CD4-positive, CD25-positive, alpha-beta regulatory T cell (primary cell): Measurements from ENCODE around the gene RAB15. TPM values are rescaled to one million over a fixed set of nuclear protein-coding genes. Genes with fewer than 3 reads are reported as not detected.

Source experiments
- ATAC-seq, 2 donors: fragments of 150-1000 bp; cut with Tn5 transposase; one replicate each; pipeline ENCODE4 v1.10.0; 2021; ENCODE audit warnings: low read depth in 2 of 2, moderate number of reproducible peaks in 2 of 2, moderate library complexity in 1 of 2
- DNase-seq, 3 donors: peaks; one replicate each; pipeline versions ENCODE4 v3.0.0 to v3.0.0-alpha.2; 2012 to 2022; ENCODE audit warnings: mixed read lengths in 1 of 3
- H3K27ac ChIP-seq: one replicate; pipeline ENCODE4 v1.7.0; 2013; ENCODE audit warnings: mild to moderate bottlenecking, low read length; ENCODE audit not compliant: insufficient read depth, poor library complexity, severe bottlenecking
- H3K27me3 ChIP-seq: one replicate; pipeline ENCODE4 v1.7.0; 2013; ENCODE audit warnings: low read length; ENCODE audit not compliant: control insufficient read depth, insufficient read depth
- H3K36me3 ChIP-seq: one replicate; pipeline ENCODE4 v1.7.0; 2013; ENCODE audit warnings: mild to moderate bottlenecking, low read length, moderate library complexity; ENCODE audit not compliant: control insufficient read depth, insufficient read depth
- H3K4me1 ChIP-seq: 2 replicates; pipeline ENCODE4 v1.7.0; 2013; ENCODE audit warnings: mild to moderate bottlenecking, low read length; ENCODE audit not compliant: insufficient read depth, control insufficient read depth, poor library complexity, severe bottlenecking
- H3K4me3 ChIP-seq: one replicate; pipeline ENCODE4 v1.7.0; 2013; ENCODE audit warnings: low read depth, mild to moderate bottlenecking, low read length, moderate library complexity
- H3K9me3 ChIP-seq, 2 experiments: 1 replicate in 1 of 2; 2 replicates in 1 of 2; pipeline ENCODE4 v1.7.0; 2013; ENCODE audit warnings: low read length in 2 of 2, mild to moderate bottlenecking in 1 of 2, moderate library complexity in 1 of 2; ENCODE audit not compliant: control insufficient read depth in 2 of 2
- H3K27ac Mint-ChIP-seq, 3 donors: one replicate each; pipeline ENCODE4 v1.8.0; 2020 to 2022; ENCODE audit warnings: mild to moderate bottlenecking in 3 of 3, mixed read lengths in 3 of 3, moderate library complexity in 2 of 3
- H3K27me3 Mint-ChIP-seq: one replicate; pipeline ENCODE4 v1.8.0; 2022; ENCODE audit warnings: mild to moderate bottlenecking, mixed read lengths
- H3K36me3 Mint-ChIP-seq: one replicate; pipeline ENCODE4 v1.8.0; 2020; ENCODE audit warnings: mixed read lengths
- H3K4me1 Mint-ChIP-seq, 4 donors: one replicate each; pipeline ENCODE4 v1.8.0; 2020 to 2022; ENCODE audit warnings: mixed read lengths in 4 of 4, mild to moderate bottlenecking in 1 of 4
- H3K4me3 Mint-ChIP-seq, 4 donors: one replicate each; pipeline ENCODE4 v1.8.0; 2020 to 2022; ENCODE audit warnings: mild to moderate bottlenecking in 4 of 4, mixed read lengths in 4 of 4, moderate library complexity in 3 of 4
- H3K9me3 Mint-ChIP-seq, 7 donors: one replicate each; pipeline ENCODE4 v1.8.0; 2020 to 2022; ENCODE audit warnings: mixed read lengths in 7 of 7, mild to moderate bottlenecking in 3 of 7, moderate library complexity in 2 of 7
- polyA plus RNA-seq, 4 donors: library from polyadenylated mRNA; unstranded; fragments of 300-500 nt; fragmentation: Illumina TruSeq; gene quantifications; one replicate each; pipeline ENCODE4 v1.2.3, GENCODE V29; 2021
- total RNA-seq: library from RNA; stranded (reverse); gene quantifications from one replicate; pipeline ENCODE4 v1.2.3, GENCODE V29; 2022

RAB15 gene
- total and polyA plus RNA-seq, 5 donors from 2014 or later, result 3.0 to 6.5 (median 3.3) TPM

DNA sequence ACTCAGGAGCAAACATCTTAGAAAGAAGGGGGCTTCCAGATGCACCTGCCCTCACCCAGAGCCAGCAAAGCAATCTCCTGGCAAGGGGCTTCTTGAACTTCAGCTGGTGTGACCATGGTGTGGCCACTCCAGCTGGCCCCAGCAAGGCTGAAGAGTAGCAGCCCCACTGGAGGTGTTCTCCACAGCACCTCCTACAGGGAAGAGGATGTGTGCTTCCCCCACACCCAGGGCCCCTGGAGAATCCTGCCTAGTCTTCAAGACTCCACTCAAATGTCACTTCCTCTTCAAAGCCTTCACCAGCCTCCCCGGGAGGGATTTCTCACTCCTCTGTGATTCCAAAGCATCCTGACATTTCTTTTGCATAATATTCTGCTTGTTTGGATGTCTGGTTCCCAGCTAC lies 8.5 kb downstream of the RAB15 start:
- Histone ChIP-seq H3K4me1 (no peaks in the 10 kb centered on the region), H3K27me3 (no peaks in the 10 kb centered on the region), H3K9me3 (no peaks in the 10 kb centered on the region), H3K4me3 (no peak overlapping the region), H3K36me3 (no peaks in the 10 kb centered on the region), H3K27ac (no peak overlapping the region)
- H3K27ac Mint-ChIP-seq, result peak overlapping the region in 1 of 3 donors; percentile 73
- H3K4me1 Mint-ChIP-seq, result peaks cover 0 to 25% (median 6%) of the 10 kb centered on the region in 4 donors
- no peak for ATAC-seq
- peaks cover 24% of the 10 kb centered on the region for H3K36me3 Mint-ChIP-seq
- H3K4me3 Mint-ChIP-seq, result no peak overlapping the region
- no peak for DNase-seq
- no peaks in the 10 kb centered on the region for H3K27me3 Mint-ChIP-seq
- peaks cover 0 to 1% (median 0%) of the 10 kb centered on the region in 7 donors for H3K9me3 Mint-ChIP-seq

DNA sequence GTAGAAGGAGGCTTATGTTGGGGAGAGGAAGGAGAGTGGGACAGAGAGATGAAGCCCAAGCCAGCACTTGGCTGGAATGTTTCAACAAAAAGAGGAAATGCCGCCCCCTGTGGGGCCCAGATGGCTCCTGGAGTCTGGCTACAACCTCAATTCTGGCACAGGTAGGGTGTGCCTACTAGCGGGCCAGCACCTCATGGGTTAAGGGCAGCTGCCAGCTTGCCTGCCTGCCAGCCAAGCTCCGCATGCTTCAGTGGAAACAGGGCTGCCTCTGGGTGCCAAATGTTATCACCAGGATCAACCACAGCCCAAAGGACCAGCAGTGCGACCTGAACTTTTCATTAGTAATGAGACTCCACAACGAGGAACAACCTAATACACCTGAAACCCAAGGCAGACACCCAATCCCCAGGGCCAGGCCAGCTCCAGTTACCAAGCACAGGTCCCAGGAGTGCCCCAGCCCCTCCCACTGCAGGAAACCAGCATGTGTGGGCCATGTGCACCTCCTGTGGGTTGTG lies 11.3 kb downstream of the RAB15 start:
- Mint-ChIP-seq H3K36me3 (peaks cover 13% of the 10 kb centered on the region), H3K4me1 (peaks cover 0 to 4% (median 4%) of the 10 kb centered on the region in 4 donors), H3K27ac (no peak overlapping the region), H3K27me3 (no peaks in the 10 kb centered on the region), H3K9me3 (peaks cover 0 to 1% (median 0%) of the 10 kb centered on the region in 7 donors), H3K4me3 (no peak overlapping the region)
- H3K27me3 ChIP-seq, result no peaks in the 10 kb centered on the region
- DNase-seq (no peak), ATAC-seq (no peak)
- H3K27ac ChIP-seq, result no peak overlapping the region
- H3K4me1 ChIP-seq, result no peaks in the 10 kb centered on the region
- H3K9me3 ChIP-seq, result no peaks in the 10 kb centered on the region
- no peak overlapping the region for H3K4me3 ChIP-seq
- peaks cover 4% of the 10 kb centered on the region for H3K36me3 ChIP-seq

DNA sequence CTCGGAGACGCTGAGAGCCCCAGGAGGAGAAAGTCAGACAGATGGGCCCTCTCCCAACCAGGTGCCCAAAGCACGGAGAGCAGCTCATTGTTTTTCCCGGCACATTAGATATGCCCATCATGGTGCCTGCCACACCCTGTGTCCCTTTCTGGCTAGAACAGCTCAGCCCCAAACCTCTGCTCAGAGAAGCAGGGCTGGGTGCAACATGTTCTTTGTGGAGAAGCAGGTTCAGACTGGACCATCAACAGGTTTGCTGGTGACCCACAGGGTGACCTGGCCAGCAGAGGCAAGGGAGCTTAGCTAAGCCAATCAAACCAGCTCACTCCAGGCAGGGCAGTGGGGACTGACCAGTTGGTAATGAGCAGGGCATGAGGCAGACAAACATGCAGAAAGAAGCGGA lies 13.4 kb downstream of the RAB15 start:
- no peaks in the 10 kb centered on the region for H3K27me3 ChIP-seq
- H3K4me1 ChIP-seq, result no peaks in the 10 kb centered on the region
- no peak overlapping the region for H3K27ac ChIP-seq
- H3K9me3 ChIP-seq, result no peaks in the 10 kb centered on the region
- Mint-ChIP-seq H3K27me3 (no peaks in the 10 kb centered on the region), H3K4me1 (peaks cover 0 to 6% (median 4%) of the 10 kb centered on the region in 4 donors), H3K4me3 (no peak overlapping the region), H3K9me3 (peaks cover 0 to 1% (median 0%) of the 10 kb centered on the region in 7 donors), H3K27ac (no peak overlapping the region), H3K36me3 (peaks cover 13% of the 10 kb centered on the region)
- no peak for DNase-seq
- H3K36me3 ChIP-seq, result peaks cover 5% of the 10 kb centered on the region
- ATAC-seq, result no peak
- H3K4me3 ChIP-seq, result no peak overlapping the region

DNA sequence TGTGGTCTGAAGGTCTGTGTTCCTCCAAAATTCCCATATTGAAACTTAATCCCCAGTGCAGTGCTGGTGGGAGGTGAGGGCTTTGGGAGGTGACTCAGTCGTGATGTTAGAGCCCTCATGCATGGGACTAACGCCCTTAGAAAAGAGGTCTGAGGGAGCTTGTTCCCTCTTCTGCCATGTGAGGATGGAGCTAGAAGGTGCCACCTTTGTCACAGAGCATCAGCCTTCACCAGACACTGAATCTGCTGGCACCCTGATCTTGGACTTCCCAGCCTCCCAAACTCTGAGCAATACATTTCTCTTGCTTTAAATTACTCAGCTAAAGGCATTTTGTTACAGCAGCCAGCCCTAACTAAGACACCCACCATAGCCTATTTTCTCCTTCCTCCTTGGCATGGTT lies 13.9 kb downstream of the RAB15 start:
- H3K27me3 Mint-ChIP-seq, result no peaks in the 10 kb centered on the region
- Histone ChIP-seq H3K4me3 (no peak overlapping the region), H3K27ac (no peak overlapping the region), H3K27me3 (no peaks in the 10 kb centered on the region), H3K9me3 (no peaks in the 10 kb centered on the region), H3K36me3 (peaks cover 8% of the 10 kb centered on the region), H3K4me1 (no peaks in the 10 kb centered on the region)
- no peak overlapping the region for H3K4me3 Mint-ChIP-seq
- DNase-seq, result no peak
- H3K4me1 Mint-ChIP-seq, result peaks cover 0 to 6% (median 4%) of the 10 kb centered on the region in 4 donors
- no peak overlapping the region for H3K27ac Mint-ChIP-seq
- H3K9me3 Mint-ChIP-seq, result peaks cover 0 to 1% (median 0%) of the 10 kb centered on the region in 7 donors
- no peak for ATAC-seq
- peaks cover 8% of the 10 kb centered on the region for H3K36me3 Mint-ChIP-seq

DNA sequence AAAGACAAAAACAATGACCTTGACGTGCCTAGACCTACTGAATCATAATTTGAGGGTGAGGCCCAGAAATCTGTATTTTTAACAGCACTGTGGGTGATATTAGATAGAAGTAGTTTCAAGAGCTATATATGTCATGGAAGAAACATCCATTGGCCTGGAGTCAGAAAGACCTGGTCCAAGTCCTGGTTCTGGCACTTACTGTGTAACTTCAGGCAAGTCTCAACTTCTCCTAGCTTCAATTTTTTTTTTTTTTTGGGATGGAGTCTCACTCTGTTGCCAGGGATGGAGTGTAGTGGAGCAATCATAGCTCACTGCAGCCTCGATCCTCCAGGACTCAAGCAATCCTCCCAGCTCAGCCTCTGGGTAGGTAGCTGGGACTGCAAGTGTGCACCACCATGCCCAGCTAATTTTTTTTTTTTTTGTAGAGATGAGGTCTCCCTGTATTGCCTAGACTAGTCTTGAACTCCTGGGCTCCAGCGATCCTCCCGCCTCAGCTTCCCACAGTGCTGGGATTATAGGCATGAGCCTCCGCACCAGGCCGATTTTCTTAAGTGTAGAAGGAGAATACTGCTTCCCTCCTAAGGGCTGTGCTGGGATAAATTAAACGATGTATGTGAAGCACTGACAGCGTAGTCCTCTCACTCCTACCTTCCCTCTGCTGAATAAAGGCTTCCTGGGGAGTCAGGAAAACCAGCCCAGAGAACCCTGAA lies 15.3 kb downstream of the RAB15 start:
- Histone ChIP-seq H3K9me3 (no peaks in the 10 kb centered on the region), H3K4me3 (no peak overlapping the region), H3K27ac (no peak overlapping the region), H3K4me1 (no peaks in the 10 kb centered on the region), H3K27me3 (no peaks in the 10 kb centered on the region), H3K36me3 (peaks cover 13% of the 10 kb centered on the region)
- DNase-seq (no peak), ATAC-seq (no peak)
- Mint-ChIP-seq H3K9me3 (no peaks in the 10 kb centered on the region), H3K4me1 (peaks cover 0 to 18% (median 8%) of the 10 kb centered on the region in 4 donors), H3K27me3 (no peaks in the 10 kb centered on the region), H3K4me3 (no peak overlapping the region), H3K36me3 (peaks cover 11% of the 10 kb centered on the region), H3K27ac (no peak overlapping the region)

DNA sequence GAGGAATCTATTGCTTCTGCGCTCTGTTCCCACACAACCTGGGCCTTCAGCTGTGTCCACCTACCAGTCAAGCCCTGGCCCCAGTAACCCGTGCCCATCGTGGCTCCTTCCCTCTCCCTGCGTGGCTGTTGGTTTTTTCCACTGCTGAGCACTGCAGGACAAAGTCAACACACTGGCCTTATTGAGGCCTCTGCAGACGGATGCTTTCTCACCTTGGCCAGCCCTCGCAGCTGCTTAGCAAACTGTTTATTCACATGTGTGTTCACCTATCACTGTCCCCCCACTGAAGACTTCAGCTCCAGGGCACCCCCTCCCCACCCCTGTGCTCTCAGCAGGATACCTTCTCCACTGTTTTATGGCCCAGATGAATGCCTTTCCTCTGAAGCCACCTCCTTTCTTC lies 16.8 kb downstream of the RAB15 start:
- Histone ChIP-seq H3K4me3 (no peak overlapping the region), H3K27ac (no peak overlapping the region), H3K9me3 (no peaks in the 10 kb centered on the region), H3K27me3 (no peaks in the 10 kb centered on the region), H3K36me3 (peaks cover 17% of the 10 kb centered on the region), H3K4me1 (no peaks in the 10 kb centered on the region)
- no peaks in the 10 kb centered on the region for H3K27me3 Mint-ChIP-seq
- peak overlapping the region in 1 of 4 donors; percentile 65 for H3K4me3 Mint-ChIP-seq
- peaks cover 0 to 19% (median 7%) of the 10 kb centered on the region in 4 donors for H3K4me1 Mint-ChIP-seq
- DNase-seq (no peak), ATAC-seq (no peak)
- H3K27ac Mint-ChIP-seq, result no peak overlapping the region
- peaks cover 23% of the 10 kb centered on the region for H3K36me3 Mint-ChIP-seq
- peaks cover 0 to 2% (median 0%) of the 10 kb centered on the region in 7 donors for H3K9me3 Mint-ChIP-seq

DNA sequence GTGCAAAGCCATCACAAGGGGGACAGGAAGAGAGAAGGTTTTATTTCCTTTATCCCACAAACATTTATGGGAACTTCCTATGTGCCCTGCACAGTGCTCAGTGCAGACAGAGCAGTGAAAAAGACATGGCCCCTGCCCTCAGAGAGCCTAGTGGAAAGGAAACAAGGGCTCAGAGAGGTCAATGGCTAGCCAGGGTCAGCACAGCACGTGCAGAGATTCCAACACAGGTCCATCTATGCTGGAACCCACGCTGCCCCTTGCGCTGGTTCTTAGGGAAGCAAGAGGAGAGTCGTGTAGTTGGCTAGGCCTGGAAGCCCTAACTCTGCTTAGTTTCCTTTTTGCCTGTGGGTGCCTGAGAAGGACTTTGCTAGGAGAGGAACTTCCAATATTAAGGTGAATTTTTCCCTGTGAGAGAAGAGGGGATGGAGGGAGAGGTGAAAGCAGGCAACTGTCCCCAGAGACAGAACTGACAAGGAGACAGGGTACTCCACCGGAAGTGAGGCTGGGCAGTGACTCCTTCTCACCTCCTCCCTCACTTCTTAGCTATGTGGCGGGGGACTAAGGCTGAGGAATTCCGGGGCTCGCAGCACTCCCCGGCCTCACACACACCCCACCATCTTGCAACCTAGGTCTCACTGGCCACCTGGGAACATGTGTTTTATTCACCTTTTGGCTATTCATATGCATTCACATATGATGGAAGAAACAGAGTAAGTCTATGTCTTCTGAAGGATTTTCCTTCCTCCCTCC lies 17.5 kb downstream of the RAB15 start:
- no peak for DNase-seq
- Histone ChIP-seq H3K4me1 (no peaks in the 10 kb centered on the region), H3K27ac (no peak overlapping the region), H3K9me3 (no peaks in the 10 kb centered on the region), H3K36me3 (peaks cover 17% of the 10 kb centered on the region), H3K4me3 (no peak overlapping the region), H3K27me3 (no peaks in the 10 kb centered on the region)
- Mint-ChIP-seq H3K4me3 (no peak overlapping the region), H3K4me1 (peaks cover 0 to 19% (median 6%) of the 10 kb centered on the region in 4 donors), H3K9me3 (peaks cover 0 to 2% (median 0%) of the 10 kb centered on the region in 7 donors), H3K27me3 (no peaks in the 10 kb centered on the region), H3K27ac (peak overlapping the region in 2 of 3 donors; percentile 2 to 52), H3K36me3 (peaks cover 28% of the 10 kb centered on the region)
- ATAC-seq, result no peak
